ENCODE data around the gene SPINK5.

Gene SPINK5

GRCh38 chr5:148145916-148146315 is 82.1 kb downstream of the SPINK5 start:
- Histone ChIP-seq H3K27me3 (ENCODE audit: control insufficient read depth, insufficient read depth, low read length) (no peaks in the 10 kb centered on the region), H3K27ac (ENCODE audit: low read length) (no peak overlapping the region), H3K4me3 (ENCODE audit: low read length) (no peak overlapping the region), H3K4me1 (ENCODE audit: control insufficient read depth, insufficient read depth, low read length) (no peaks in the 10 kb centered on the region), H3K9me3 (ENCODE audit: control insufficient read depth, insufficient read depth, low read length) (no peaks in the 10 kb centered on the region), H3K36me3 (ENCODE audit: control insufficient read depth, insufficient read depth, low read length) (no peaks in the 10 kb centered on the region)
- peak; percentile 2 for DNase-seq (ENCODE audit: low read depth, low spot score)

DNA sequence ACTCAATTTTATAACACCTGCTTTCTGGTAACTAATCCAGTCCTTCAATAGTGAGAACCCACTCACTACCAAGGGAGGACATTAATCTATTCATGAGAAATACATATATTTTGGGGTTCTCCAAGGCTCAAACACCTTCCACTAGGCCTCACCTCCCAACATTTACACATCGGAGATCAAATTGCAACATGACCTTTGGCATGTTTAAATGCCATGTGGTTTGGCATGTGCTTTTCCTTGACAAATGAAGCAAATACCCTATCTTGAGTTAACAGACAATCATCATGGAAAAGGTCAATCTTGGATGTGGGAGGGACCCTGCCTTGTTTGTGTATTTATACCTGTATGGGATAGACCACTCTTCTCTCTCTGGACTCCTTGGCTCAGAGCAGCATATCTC is 82.7 kb downstream of the SPINK5 start:
- no peaks in the 10 kb centered on the region for H3K4me1 ChIP-seq (ENCODE audit: control insufficient read depth, insufficient read depth, low read length)
- no peak overlapping the region for H3K27ac ChIP-seq (ENCODE audit: low read length)
- no peak for DNase-seq (ENCODE audit: low read depth, low spot score)
- no CpG with 5 or more reads among the region's 1 CpG for WGBS (ENCODE audit: insufficient coverage, insufficient read length)
- H3K36me3 ChIP-seq (ENCODE audit: control insufficient read depth, insufficient read depth, low read length) = no peaks in the 10 kb centered on the region
- no peak overlapping the region for H3K4me3 ChIP-seq (ENCODE audit: low read length)
- no peaks in the 10 kb centered on the region for H3K9me3 ChIP-seq (ENCODE audit: control insufficient read depth, insufficient read depth, low read length)
- no peaks in the 10 kb centered on the region for H3K27me3 ChIP-seq (ENCODE audit: control insufficient read depth, insufficient read depth, low read length)

- Histone ChIP-seq H3K4me3 (ENCODE audit: low read length) (no peak overlapping the region), H3K27me3 (ENCODE audit: control insufficient read depth, insufficient read depth, low read length) (no peaks in the 10 kb centered on the region), H3K36me3 (ENCODE audit: control insufficient read depth, insufficient read depth, low read length) (no peaks in the 10 kb centered on the region), H3K27ac (ENCODE audit: low read length) (no peak overlapping the region), H3K9me3 (ENCODE audit: control insufficient read depth, insufficient read depth, low read length) (no peaks in the 10 kb centered on the region), H3K4me1 (ENCODE audit: control insufficient read depth, insufficient read depth, low read length) (no peaks in the 10 kb centered on the region)
- no peak for DNase-seq (ENCODE audit: low read depth, low spot score)
- WGBS (ENCODE audit: insufficient coverage, insufficient read length) = no CpG with 5 or more reads among the region's 4 CpGs
Measured at GRCh38 chr5:148147415-148147814, 83.6 kb downstream of the SPINK5 start.

DNA sequence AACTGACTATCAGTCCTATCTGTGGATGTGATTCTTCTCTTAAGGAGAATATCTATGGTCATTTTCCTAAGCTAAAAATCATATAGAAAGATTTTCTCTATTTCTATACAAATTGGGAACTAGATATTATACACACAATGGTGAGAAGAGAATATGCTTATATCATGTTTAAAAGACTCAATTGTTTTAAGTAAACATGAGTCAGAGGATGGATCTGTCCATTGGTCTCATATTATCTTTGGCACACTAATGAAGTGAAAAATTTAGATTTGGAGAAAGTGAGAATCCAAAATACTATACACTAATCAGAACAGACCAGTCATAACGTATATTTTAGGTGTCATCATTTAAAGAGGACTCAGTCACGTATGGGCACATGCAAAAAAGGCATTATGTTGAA is 88.1 kb downstream of the SPINK5 start:
- WGBS (ENCODE audit: insufficient coverage, insufficient read length) = no CpG with 5 or more reads among the region's 2 CpGs
- H3K36me3 ChIP-seq (ENCODE audit: control insufficient read depth, insufficient read depth, low read length) = no peaks in the 10 kb centered on the region
- H3K4me1 ChIP-seq (ENCODE audit: control insufficient read depth, insufficient read depth, low read length) = no peaks in the 10 kb centered on the region
- no peak overlapping the region for H3K27ac ChIP-seq (ENCODE audit: low read length)
- no peak overlapping the region for H3K4me3 ChIP-seq (ENCODE audit: low read length)
- H3K27me3 ChIP-seq (ENCODE audit: control insufficient read depth, insufficient read depth, low read length) = no peaks in the 10 kb centered on the region
- DNase-seq (ENCODE audit: low read depth, low spot score) = no peak
- H3K9me3 ChIP-seq (ENCODE audit: control insufficient read depth, insufficient read depth, low read length) = no peaks in the 10 kb centered on the region

- no peaks in the 10 kb centered on the region for H3K9me3 ChIP-seq (ENCODE audit: control insufficient read depth, insufficient read depth, low read length)
- H3K27ac ChIP-seq (ENCODE audit: low read length) = no peak overlapping the region
- H3K27me3 ChIP-seq (ENCODE audit: control insufficient read depth, insufficient read depth, low read length) = no peaks in the 10 kb centered on the region
- DNase-seq (ENCODE audit: low read depth, low spot score) = no peak
- H3K4me1 ChIP-seq (ENCODE audit: control insufficient read depth, insufficient read depth, low read length) = no peaks in the 10 kb centered on the region
- no peak overlapping the region for H3K4me3 ChIP-seq (ENCODE audit: low read length)
- H3K36me3 ChIP-seq (ENCODE audit: control insufficient read depth, insufficient read depth, low read length) = no peaks in the 10 kb centered on the region
Measured at GRCh38 chr5:148152781-148153180, 89.0 kb downstream of the SPINK5 start.

GRCh38 chr5:148156609-148157008 is 92.8 kb downstream of the SPINK5 start:
- Histone ChIP-seq H3K4me1 (ENCODE audit: control insufficient read depth, insufficient read depth, low read length) (no peaks in the 10 kb centered on the region), H3K27me3 (ENCODE audit: control insufficient read depth, insufficient read depth, low read length) (no peaks in the 10 kb centered on the region), H3K9me3 (ENCODE audit: control insufficient read depth, insufficient read depth, low read length) (no peaks in the 10 kb centered on the region), H3K27ac (ENCODE audit: low read length) (no peak overlapping the region), H3K36me3 (ENCODE audit: control insufficient read depth, insufficient read depth, low read length) (no peaks in the 10 kb centered on the region), H3K4me3 (ENCODE audit: low read length) (no peak overlapping the region)
- DNase-seq (ENCODE audit: low read depth, low spot score) = no peak
- no CpG with 5 or more reads among the region's 1 CpG for WGBS (ENCODE audit: insufficient coverage, insufficient read length)

DNA sequence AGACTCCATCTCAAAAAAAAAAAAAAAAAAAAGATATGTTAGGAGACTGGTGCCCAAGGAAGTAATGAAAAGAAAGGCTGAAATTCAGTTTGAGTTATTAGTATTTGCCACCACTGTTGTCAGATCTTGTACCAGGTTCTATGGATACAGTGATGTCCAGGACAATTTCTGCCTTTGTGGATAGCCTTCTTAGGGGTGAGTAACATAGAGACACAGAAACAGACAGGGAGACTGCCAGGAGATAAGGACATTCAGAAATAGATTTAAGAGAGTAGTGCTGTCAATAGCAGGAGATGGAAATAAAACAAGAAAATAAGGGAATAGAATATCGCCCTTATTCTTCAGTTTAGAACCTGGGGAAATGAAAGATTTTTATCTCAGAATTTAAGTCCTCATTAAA is 98.3 kb downstream of the SPINK5 start:
- no CpG with 5 or more reads among the region's 1 CpG for WGBS (ENCODE audit: insufficient coverage, insufficient read length)
- DNase-seq (ENCODE audit: low read depth, low spot score) = no peak
- H3K4me1 ChIP-seq (ENCODE audit: control insufficient read depth, insufficient read depth, low read length) = no peaks in the 10 kb centered on the region
- H3K27ac ChIP-seq (ENCODE audit: low read length) = no peak overlapping the region
- no peaks in the 10 kb centered on the region for H3K9me3 ChIP-seq (ENCODE audit: control insufficient read depth, insufficient read depth, low read length)
- H3K27me3 ChIP-seq (ENCODE audit: control insufficient read depth, insufficient read depth, low read length) = no peaks in the 10 kb centered on the region
- no peaks in the 10 kb centered on the region for H3K36me3 ChIP-seq (ENCODE audit: control insufficient read depth, insufficient read depth, low read length)
- no peak overlapping the region for H3K4me3 ChIP-seq (ENCODE audit: low read length)

- DNase-seq (ENCODE audit: low read depth, low spot score) = no peak
- Histone ChIP-seq H3K4me3 (ENCODE audit: low read length) (no peak overlapping the region), H3K36me3 (ENCODE audit: control insufficient read depth, insufficient read depth, low read length) (no peaks in the 10 kb centered on the region), H3K9me3 (ENCODE audit: control insufficient read depth, insufficient read depth, low read length) (no peaks in the 10 kb centered on the region), H3K4me1 (ENCODE audit: control insufficient read depth, insufficient read depth, low read length) (no peaks in the 10 kb centered on the region), H3K27ac (ENCODE audit: low read length) (no peak overlapping the region), H3K27me3 (ENCODE audit: control insufficient read depth, insufficient read depth, low read length) (no peaks in the 10 kb centered on the region)
- no CpG with 5 or more reads among the region's 1 CpG for WGBS (ENCODE audit: insufficient coverage, insufficient read length)
Measured at GRCh38 chr5:148163345-148163744, 99.6 kb downstream of the SPINK5 start.

- H3K27ac ChIP-seq (ENCODE audit: low read length) = no peak overlapping the region
- no peak for DNase-seq (ENCODE audit: low read depth, low spot score)
- no peaks in the 10 kb centered on the region for H3K36me3 ChIP-seq (ENCODE audit: control insufficient read depth, insufficient read depth, low read length)
- H3K4me3 ChIP-seq (ENCODE audit: low read length) = no peak overlapping the region
- H3K27me3 ChIP-seq (ENCODE audit: control insufficient read depth, insufficient read depth, low read length) = no peaks in the 10 kb centered on the region
- no peaks in the 10 kb centered on the region for H3K4me1 ChIP-seq (ENCODE audit: control insufficient read depth, insufficient read depth, low read length)
- H3K9me3 ChIP-seq (ENCODE audit: control insufficient read depth, insufficient read depth, low read length) = no peaks in the 10 kb centered on the region
- WGBS (ENCODE audit: insufficient coverage, insufficient read length) = no CpG with 5 or more reads among the region's 4 CpGs
Measured at GRCh38 chr5:148166550-148167283, 102.9 kb downstream of the SPINK5 start.

- Histone ChIP-seq H3K4me3 (ENCODE audit: low read length) (no peak within 1 kb of the TSS), H3K27me3 (ENCODE audit: control insufficient read depth, insufficient read depth, low read length) (no peaks in the 10 kb centered on the region), H3K9me3 (ENCODE audit: control insufficient read depth, insufficient read depth, low read length) (no peaks in the 10 kb centered on the region), H3K36me3 (ENCODE audit: control insufficient read depth, insufficient read depth, low read length) (no peaks in the 10 kb centered on the region), H3K27ac (ENCODE audit: low read length) (no peak within 1 kb of the TSS), H3K4me1 (ENCODE audit: control insufficient read depth, insufficient read depth, low read length) (no peaks in the 10 kb centered on the region)
- WGBS (ENCODE audit: insufficient coverage, insufficient read length) = no CpG with 5 or more reads among the region's 1 CpG
- no peak for DNase-seq (ENCODE audit: low read depth, low spot score)
Measured at GRCh38 chr5:148168246-148168645, 104.5 kb downstream of the SPINK5 start, which contains the start of gene SPINK14. TSS of gene SPINK14 (plus strand) at chr5:148168546. CDS start at chr5:148169733, 1,187 bp downstream.

- DNase-seq (ENCODE audit: low read depth, low spot score) = no peak
- Histone ChIP-seq H3K4me1 (ENCODE audit: control insufficient read depth, insufficient read depth, low read length) (no peaks in the 10 kb centered on the region), H3K36me3 (ENCODE audit: control insufficient read depth, insufficient read depth, low read length) (no peaks in the 10 kb centered on the region), H3K27ac (ENCODE audit: low read length) (no peak overlapping the region), H3K27me3 (ENCODE audit: control insufficient read depth, insufficient read depth, low read length) (0 out of 2 replicates have a peak, but pooled peaks cover 1% of the 10 kb centered on the region), H3K9me3 (ENCODE audit: control insufficient read depth, insufficient read depth, low read length) (no peaks in the 10 kb centered on the region), H3K4me3 (ENCODE audit: low read length) (no peak overlapping the region)
- 100% methylated on average over 1 of the region's 2 CpGs for WGBS (ENCODE audit: insufficient coverage, insufficient read length)
Measured at GRCh38 chr5:148172377-148172776, 108.6 kb downstream of the SPINK5 start.

Measured in iPS DF 6.9 (cell line).